C4-2B (cell line): ENCODE results near the gene TXNRD3.

Experiments
- CTCF ChIP-seq: fragments of 450-650 bp; conservative IDR thresholded peaks from 2 replicates; pipeline ENCODE4 v1.5.1; 2017; ENCODE audit warnings: mild to moderate bottlenecking
- ZFX ChIP-seq: fragments of 450-650 bp; IDR thresholded peaks from 2 replicates; pipeline ENCODE4 v1.6.1; 2017

- TF ChIP-seq CTCF (no peak), ZFX (no peak)
Measured at GRCh38 chr3:126613479-126614188, 41.3 kb downstream of the TXNRD3 start.
